IMR-90 (cell line): Measurements from ENCODE around the gene RPL37.

Experiments used
- BHLHE40 ChIP-seq: fragments of 150-350 bp; IDR thresholded peaks from 2 replicates; pipeline ENCODE4 v1.6.1; 2016; ENCODE audit warnings: mild to moderate bottlenecking, low read depth, low read length
- CEBPB ChIP-seq: IDR thresholded peaks from 2 replicates; pipeline ENCODE4 v1.6.1; 2012; ENCODE audit warnings: low read depth, low read length, improper control_type of control experiment
- MAZ ChIP-seq: IDR thresholded peaks from 2 replicates; pipeline ENCODE4 v1.6.1; 2012; ENCODE audit warnings: low read depth, mild to moderate bottlenecking, low read length, improper control_type of control experiment, moderate library complexity, borderline replicate concordance
- POLR2A ChIP-seq: IDR thresholded peaks from 2 replicates; pipeline ENCODE4 v1.6.1; 2012; ENCODE audit warnings: mild to moderate bottlenecking, low read depth, low read length
- RAD21 ChIP-seq: IDR thresholded peaks from 2 replicates; pipeline ENCODE4 v1.6.1; 2012; ENCODE audit warnings: low read length, improper control_type of control experiment
- RFX5 ChIP-seq: IDR thresholded peaks from 2 replicates; pipeline ENCODE4 v1.8.0; 2012; ENCODE audit warnings: low read depth, mild to moderate bottlenecking, low read length, moderate library complexity
- SMC3 ChIP-seq: fragments of 150-350 bp; IDR thresholded peaks from 2 replicates; pipeline ENCODE4 v1.6.1; 2016; ENCODE audit warnings: low read depth, mild to moderate bottlenecking, antibody characterized with exemption, low read length, moderate library complexity
- USF2 ChIP-seq: fragments of 150-350 bp; IDR thresholded peaks from 2 replicates; pipeline ENCODE4 v1.6.1; 2017; ENCODE audit warnings: mild to moderate bottlenecking, antibody characterized with exemption, low read length, low read depth
- TF ChIP-seq, protein P1 (sequence below): conservative IDR thresholded peaks from 2 replicates; pipeline ENCODE4 v1.5.1; 2012; ENCODE audit warnings: mild to moderate bottlenecking, low read depth, low read length, improper control_type of control experiment

- TF ChIP-seq USF2 (no peak), RFX5 (no peak), CEBPB (no peak), POLR2A (no peak), MAZ (no peak), SMC3 (no peak), BHLHE40 (no peak), RAD21 (no peak)
- TF ChIP-seq, protein P1, sequence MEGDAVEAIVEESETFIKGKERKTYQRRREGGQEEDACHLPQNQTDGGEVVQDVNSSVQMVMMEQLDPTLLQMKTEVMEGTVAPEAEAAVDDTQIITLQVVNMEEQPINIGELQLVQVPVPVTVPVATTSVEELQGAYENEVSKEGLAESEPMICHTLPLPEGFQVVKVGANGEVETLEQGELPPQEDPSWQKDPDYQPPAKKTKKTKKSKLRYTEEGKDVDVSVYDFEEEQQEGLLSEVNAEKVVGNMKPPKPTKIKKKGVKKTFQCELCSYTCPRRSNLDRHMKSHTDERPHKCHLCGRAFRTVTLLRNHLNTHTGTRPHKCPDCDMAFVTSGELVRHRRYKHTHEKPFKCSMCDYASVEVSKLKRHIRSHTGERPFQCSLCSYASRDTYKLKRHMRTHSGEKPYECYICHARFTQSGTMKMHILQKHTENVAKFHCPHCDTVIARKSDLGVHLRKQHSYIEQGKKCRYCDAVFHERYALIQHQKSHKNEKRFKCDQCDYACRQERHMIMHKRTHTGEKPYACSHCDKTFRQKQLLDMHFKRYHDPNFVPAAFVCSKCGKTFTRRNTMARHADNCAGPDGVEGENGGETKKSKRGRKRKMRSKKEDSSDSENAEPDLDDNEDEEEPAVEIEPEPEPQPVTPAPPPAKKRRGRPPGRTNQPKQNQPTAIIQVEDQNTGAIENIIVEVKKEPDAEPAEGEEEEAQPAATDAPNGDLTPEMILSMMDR: no peak
These were observed 54.2 kb downstream of the RPL37 start for GRCh38 chr5:40780858-40781257.
